SK-N-SH treated with all-trans-retinoic acid at 6 μM for 48 hours (cell line): ENCODE results near the gene DMRTC2.

ENCODE experiments used
- ARNTL ChIP-seq: fragments of 450-650 bp; formaldehyde crosslinking; IDR thresholded peaks from 2 replicates; pipeline ENCODE4 v1.5.0; 2020; ENCODE audit warnings: low read depth, mild to moderate bottlenecking, moderate library complexity, borderline replicate concordance
- BACH2 ChIP-seq: fragments of 250-450 bp; sonication (Bioruptor Pico); IDR thresholded peaks from 2 replicates; pipeline ENCODE4 v1.9.0; 2021; ENCODE audit warnings: mild to moderate bottlenecking, borderline replicate concordance
- CREB5 ChIP-seq: fragments of 250-450 bp; sonication (Bioruptor Pico); IDR thresholded peaks from 2 replicates; pipeline ENCODE4 v1.5.1; 2020; ENCODE audit warnings: low read depth, mild to moderate bottlenecking, moderate library complexity
- CSDC2 ChIP-seq: fragments of 250-450 bp; sonication (Bioruptor Pico); IDR thresholded peaks from 2 replicates; pipeline ENCODE4 v1.5.0; 2020; ENCODE audit warnings: mild to moderate bottlenecking, moderate library complexity
- OSR1 ChIP-seq: fragments of 250-450 bp; sonication (Bioruptor Pico); IDR thresholded peaks from 2 replicates; pipeline ENCODE4 v1.8.0; 2022; ENCODE audit warnings: moderate library complexity, mild to moderate bottlenecking, inconsistent platforms
- RARB ChIP-seq: fragments of 250-450 bp; sonication (Bioruptor Pico); IDR thresholded peaks from 2 replicates; pipeline ENCODE4 v1.8.0; 2021; ENCODE audit warnings: mild to moderate bottlenecking, moderate library complexity
- TOX ChIP-seq: fragments of 250-450 bp; sonication (Bioruptor Pico); IDR thresholded peaks from 2 replicates; pipeline ENCODE4 v1.8.0; 2021; ENCODE audit warnings: mild to moderate bottlenecking, moderate library complexity, borderline replicate concordance
- ZFP3 ChIP-seq: fragments of 250-450 bp; sonication (Bioruptor Pico); IDR thresholded peaks from 2 replicates; pipeline ENCODE4 v1.5.0; 2020; ENCODE audit warnings: mild to moderate bottlenecking, moderate library complexity
- ZFP30 ChIP-seq: fragments of 450-650 bp; formaldehyde crosslinking; IDR thresholded peaks from 2 replicates; pipeline ENCODE4 v1.5.0; 2022; ENCODE audit warnings: mild to moderate bottlenecking, moderate library complexity
- ZNF565 ChIP-seq: fragments of 450-650 bp; formaldehyde crosslinking; conservative IDR thresholded peaks from 2 replicates; pipeline ENCODE4 v1.5.0; 2020; ENCODE audit warnings: low read depth, mild to moderate bottlenecking, moderate library complexity
- ZNF70 ChIP-seq: fragments of 450-650 bp; formaldehyde crosslinking; IDR thresholded peaks from 2 replicates; pipeline ENCODE4 v1.5.0; 2020; ENCODE audit warnings: mild to moderate bottlenecking, moderate library complexity
- ZNF8 ChIP-seq: fragments of 450-650 bp; formaldehyde crosslinking; IDR thresholded peaks from 2 replicates; pipeline ENCODE4 v1.5.0; 2020; ENCODE audit warnings: mild to moderate bottlenecking, moderate library complexity

GRCh38 chr19:41886761-41887710 is 42.2 kb downstream of the DMRTC2 start:
- no peak for TF ChIP-seq OSR1
- TF ChIP-seq ZFP30 (CRISPR knock-in tag): no peak
- no peak for TF ChIP-seq ZNF70 (CRISPR knock-in tag)
- no peak for TF ChIP-seq ZNF565 (CRISPR knock-in tag)
- TF ChIP-seq ZNF8 (CRISPR knock-in tag): no peak
- no peak for TF ChIP-seq ARNTL (CRISPR knock-in tag)
- TF ChIP-seq TOX: no peak
- TF ChIP-seq CREB5 (CRISPR knock-in tag): no peak
- no peak for TF ChIP-seq BACH2 (CRISPR knock-in tag)
- TF ChIP-seq RARB: no peak
- TF ChIP-seq CSDC2 (CRISPR knock-in tag): no peak
- no peak for TF ChIP-seq ZFP3 (CRISPR knock-in tag)
